Caco-2 (cell line): ENCODE results near the gene NPTN. TPM values are rescaled to one million over a fixed set of nuclear protein-coding genes. Genes with fewer than 3 reads are reported as not detected.

Experiments used
- BruUV-seq: library from RNA; stranded (reverse); fragments of 400-500 nt; replicated peaks from 2 replicates; lab custom pipeline; 2021; lab: Mats Ljungman, UMichigan
- CTCF ChIA-PET: fragments of 300-600 bp; sonication (Branson Sonifier 250); formaldehyde crosslinking; loops from one replicate; lab custom pipeline; 2022; ENCODE audit warnings: antibody characterized with exemption; lab: Charles Lee
- POLR2A ChIA-PET: fragments of 300-600 bp; sonication (Branson Sonifier 250); formaldehyde crosslinking; loops from one replicate; lab custom pipeline; 2022; ENCODE audit warnings: antibody characterized with exemption; lab: Charles Lee
- DNase-seq, 2 experiments: peaks; one replicate each; pipeline versions ENCODE4 v3.0.0 to v3.0.0-alpha.2; 2020 to 2022
- H3K27me3 ChIP-seq: replicated peaks from 2 replicates; pipeline ENCODE4 v1.6.0; 2011; ENCODE audit warnings: low read length; ENCODE audit not compliant: control insufficient read depth, insufficient read depth
- H3K36me3 ChIP-seq: 2 replicates; pipeline ENCODE4 v1.5.1; 2011; ENCODE audit warnings: low read length; ENCODE audit not compliant: control insufficient read depth, insufficient read depth
- H3K4me1 ChIP-seq: fragments of 250-450 bp; sonication (Bioruptor Pico); 2 replicates; pipeline ENCODE4 v1.5.1; 2020; ENCODE audit warnings: mild to moderate bottlenecking
- H3K4me3 ChIP-seq: 2 replicates; pipeline ENCODE4 v1.5.1; 2011; ENCODE audit warnings: low read depth, mild to moderate bottlenecking, control low read depth, low read length
- H3K9me3 ChIP-seq: fragments of 250-450 bp; sonication (Bioruptor Pico); 2 replicates; pipeline ENCODE4 v1.5.1; 2020; ENCODE audit warnings: mild to moderate bottlenecking, moderate library complexity
- H3K27ac Mint-ChIP-seq: one replicate; pipeline ENCODE4 v1.8.0; 2022; ENCODE audit warnings: mixed read lengths; ENCODE audit not compliant: unreplicated experiment
- H3K27me3 Mint-ChIP-seq: one replicate; pipeline ENCODE4 v1.8.0; 2022; ENCODE audit warnings: mixed read lengths; ENCODE audit not compliant: insufficient read depth, unreplicated experiment
- H3K36me3 Mint-ChIP-seq: one replicate; pipeline ENCODE4 v1.8.0; 2022; ENCODE audit warnings: mild to moderate bottlenecking, mixed read lengths; ENCODE audit not compliant: insufficient read depth, unreplicated experiment
- H3K4me1 Mint-ChIP-seq: one replicate; pipeline ENCODE4 v1.8.0; 2022; ENCODE audit warnings: low read depth, mixed read lengths; ENCODE audit not compliant: unreplicated experiment
- H3K4me3 Mint-ChIP-seq: one replicate; pipeline ENCODE4 v1.8.0; 2022; ENCODE audit warnings: mild to moderate bottlenecking, moderate library complexity, mixed read lengths; ENCODE audit not compliant: unreplicated experiment
- H3K9me3 Mint-ChIP-seq: one replicate; pipeline ENCODE4 v1.8.0; 2022; ENCODE audit warnings: mixed read lengths; ENCODE audit not compliant: unreplicated experiment
- intact Hi-C: fragments of 100-400 bp; cut with micrococcal nuclease; formaldehyde crosslinking; loops from one replicate; pipeline ENCODE4 v1.10.0; 2022; ENCODE audit not compliant: unreplicated experiment
- total RNA-seq: library from RNA; stranded (reverse); gene quantifications from 2 replicates; pipeline ENCODE4 v1.2.3, GENCODE V29; 2022
- TF ChIP-seq, protein P1 (sequence below), 2 experiments: fragments of 200-600 bp in 1 of 2; IDR thresholded peaks; 1 replicate in 1 of 2; 2 replicates in 1 of 2; pipeline versions ENCODE4 v1.5.1 to v1.8.0; 2011 to 2022; ENCODE audit warnings: antibody characterized with exemption in 1 of 2, control low read depth in 1 of 2, inconsistent platforms in 1 of 2, low read depth in 1 of 2, low read length in 1 of 2, mild to moderate bottlenecking in 1 of 2, moderate library complexity in 1 of 2; ENCODE audit not compliant: insufficient read depth in 1 of 2, severe bottlenecking in 1 of 2, unreplicated experiment in 1 of 2

The NPTN gene
- total RNA-seq, 1 experiment from 2014 or later, result 124 TPM

DNA sequence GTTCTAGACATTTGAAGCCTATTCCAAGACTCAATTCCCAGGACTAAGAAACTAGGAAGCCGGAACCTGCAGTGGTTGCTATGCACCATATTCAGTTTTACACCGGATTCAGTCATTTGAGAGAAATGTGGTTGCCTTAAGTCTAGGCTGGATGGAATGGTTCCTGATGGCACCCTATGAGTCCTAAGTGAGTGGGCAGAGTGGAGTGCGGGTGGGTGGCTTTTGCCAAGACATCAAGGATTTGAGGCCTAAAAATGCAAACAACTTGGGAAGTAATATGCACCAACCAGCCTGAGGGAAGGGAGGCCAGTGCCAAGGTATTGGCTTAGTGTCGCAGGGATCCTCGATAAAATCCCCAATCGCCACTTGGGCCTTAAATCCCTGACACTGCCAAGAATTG, 46.8 kb upstream of the NPTN start:
- Histone ChIP-seq H3K4me3 (no peak overlapping the region), H3K36me3 (no peaks in the 10 kb centered on the region), H3K27me3 (no peaks in the 10 kb centered on the region), H3K4me1 (no peaks in the 10 kb centered on the region; the same call in 1 of the 2 replicates), H3K9me3 (no peaks in the 10 kb centered on the region)
- H3K4me3 Mint-ChIP-seq, result no peak overlapping the region
- DNase-seq, result no peak
- BruUV-seq, result no TSS peak
- no peaks in the 10 kb centered on the region for H3K27me3 Mint-ChIP-seq
- H3K4me1 Mint-ChIP-seq, result peaks cover 5% of the 10 kb centered on the region
- H3K27ac Mint-ChIP-seq, result no peak overlapping the region
- H3K9me3 Mint-ChIP-seq, result no peaks in the 10 kb centered on the region
- POLR2A ChIA-PET, result no interaction called here
- TF ChIP-seq, protein P1, sequence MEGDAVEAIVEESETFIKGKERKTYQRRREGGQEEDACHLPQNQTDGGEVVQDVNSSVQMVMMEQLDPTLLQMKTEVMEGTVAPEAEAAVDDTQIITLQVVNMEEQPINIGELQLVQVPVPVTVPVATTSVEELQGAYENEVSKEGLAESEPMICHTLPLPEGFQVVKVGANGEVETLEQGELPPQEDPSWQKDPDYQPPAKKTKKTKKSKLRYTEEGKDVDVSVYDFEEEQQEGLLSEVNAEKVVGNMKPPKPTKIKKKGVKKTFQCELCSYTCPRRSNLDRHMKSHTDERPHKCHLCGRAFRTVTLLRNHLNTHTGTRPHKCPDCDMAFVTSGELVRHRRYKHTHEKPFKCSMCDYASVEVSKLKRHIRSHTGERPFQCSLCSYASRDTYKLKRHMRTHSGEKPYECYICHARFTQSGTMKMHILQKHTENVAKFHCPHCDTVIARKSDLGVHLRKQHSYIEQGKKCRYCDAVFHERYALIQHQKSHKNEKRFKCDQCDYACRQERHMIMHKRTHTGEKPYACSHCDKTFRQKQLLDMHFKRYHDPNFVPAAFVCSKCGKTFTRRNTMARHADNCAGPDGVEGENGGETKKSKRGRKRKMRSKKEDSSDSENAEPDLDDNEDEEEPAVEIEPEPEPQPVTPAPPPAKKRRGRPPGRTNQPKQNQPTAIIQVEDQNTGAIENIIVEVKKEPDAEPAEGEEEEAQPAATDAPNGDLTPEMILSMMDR (IDR thresholded peaks at IDR 0.05; ENCODE audit: insufficient read depth in 1 of 2, low read depth in 1 of 2, low read length in 1 of 2, severe bottlenecking in 1 of 2, unreplicated experiment in 1 of 2), result no peak
- peaks cover 5% of the 10 kb centered on the region for H3K36me3 Mint-ChIP-seq
- CTCF ChIA-PET, result interaction anchor here (0.9 to 1.4 kb wide), 2 partner anchors 20 kb away, joined by 3 to 5 read pairs; no protein-coding TSS in a partner anchor
- intact Hi-C loops, result no loop called here

DNA sequence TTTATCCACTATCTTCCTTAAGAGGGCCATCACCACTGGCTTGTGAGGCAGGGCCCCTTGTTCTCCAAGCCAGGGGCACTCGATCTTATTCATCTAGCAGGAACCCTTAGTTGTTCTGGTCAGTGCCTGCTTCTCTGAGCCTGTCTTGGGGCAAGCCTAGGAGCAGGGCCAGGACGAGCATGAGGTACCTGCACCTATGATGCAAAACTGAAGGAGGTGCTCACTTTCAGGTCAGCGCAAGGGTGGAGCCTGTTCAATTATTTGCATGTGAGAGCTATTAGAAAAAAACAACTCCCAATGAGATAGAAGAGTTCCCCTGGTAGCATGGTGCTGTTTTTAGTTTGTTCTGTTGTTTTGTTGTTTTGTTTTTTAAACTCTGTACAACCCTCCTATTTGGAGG, 46.0 kb upstream of the NPTN start:
- TF ChIP-seq, protein P1 (IDR thresholded peaks at IDR 0.05; ENCODE audit: insufficient read depth in 1 of 2, low read depth in 1 of 2, low read length in 1 of 2, severe bottlenecking in 1 of 2, unreplicated experiment in 1 of 2), result no peak
- BruUV-seq, result no TSS peak
- no peak overlapping the region for H3K4me3 ChIP-seq
- H3K9me3 Mint-ChIP-seq, result no peaks in the 10 kb centered on the region
- POLR2A ChIA-PET, result no interaction called here
- CTCF ChIA-PET, result interaction anchor here (0.5 to 0.9 kb wide), 2 partner anchors 21 to 25 kb away, joined by 3 read pairs; no protein-coding TSS in a partner anchor
- H3K4me1 ChIP-seq, result no peaks in the 10 kb centered on the region; the same call in 1 of the 2 replicates
- no peaks in the 10 kb centered on the region for H3K27me3 Mint-ChIP-seq
- H3K36me3 ChIP-seq, result no peaks in the 10 kb centered on the region
- H3K27ac Mint-ChIP-seq, result no peak overlapping the region
- H3K27me3 ChIP-seq, result no peaks in the 10 kb centered on the region
- peaks cover 4% of the 10 kb centered on the region for H3K4me1 Mint-ChIP-seq
- H3K9me3 ChIP-seq, result no peaks in the 10 kb centered on the region
- H3K4me3 Mint-ChIP-seq, result no peak overlapping the region
- peaks cover 5% of the 10 kb centered on the region for H3K36me3 Mint-ChIP-seq
- DNase-seq, result no peak
- intact Hi-C loops, result no loop called here

DNA sequence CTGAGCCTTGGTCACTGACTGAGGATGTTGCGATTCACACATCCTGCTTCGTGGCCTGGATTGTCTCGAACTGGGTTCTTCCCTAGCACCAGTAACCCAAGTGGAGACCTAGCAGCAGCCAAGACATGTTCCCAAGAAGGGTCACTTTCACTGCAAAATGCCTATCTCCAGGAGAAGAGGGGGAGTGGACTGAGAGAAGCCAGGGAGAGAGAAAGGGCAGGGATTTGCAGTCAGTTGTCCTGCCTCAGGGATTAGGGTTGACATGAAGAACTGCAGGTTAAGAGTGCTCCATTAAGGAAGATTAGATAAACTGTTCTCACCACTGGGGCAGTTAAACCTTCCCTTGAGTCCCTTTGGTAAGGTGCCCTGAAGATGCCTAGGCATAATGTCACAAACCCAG, 45.3 kb upstream of the NPTN start:
- intact Hi-C loops, result no loop called here
- DNase-seq, result no peak
- Mint-ChIP-seq H3K27me3 (peaks cover 4% of the 10 kb centered on the region), H3K36me3 (peaks cover 2% of the 10 kb centered on the region), H3K27ac (no peak overlapping the region), H3K4me1 (peaks cover 3% of the 10 kb centered on the region), H3K4me3 (no peak overlapping the region), H3K9me3 (no peaks in the 10 kb centered on the region)
- TF ChIP-seq, protein P1 (IDR thresholded peaks at IDR 0.05; ENCODE audit: insufficient read depth in 1 of 2, low read depth in 1 of 2, low read length in 1 of 2, severe bottlenecking in 1 of 2, unreplicated experiment in 1 of 2), result no peak
- ChIA-PET CTCF (interaction anchor here (0.6 to 2.3 kb wide), 2 partner anchors 8 to 26 kb away, joined by 3 to 20 read pairs; no protein-coding TSS in a partner anchor), POLR2A (no interaction called here)
- H3K4me1 ChIP-seq, result no peaks in the 10 kb centered on the region; the same call in 1 of the 2 replicates
- no peaks in the 10 kb centered on the region for H3K27me3 ChIP-seq
- H3K9me3 ChIP-seq, result no peaks in the 10 kb centered on the region
- no TSS peak for BruUV-seq
- H3K36me3 ChIP-seq, result no peaks in the 10 kb centered on the region
- H3K4me3 ChIP-seq, result no peak overlapping the region
